ENCODE results near the gene PDCL3. TPM values are rescaled to one million over a fixed set of nuclear protein-coding genes. Genes with fewer than 3 reads are reported as not detected.

PDCL3 gene
- total RNA-seq, 1 experiment from 2014 or later = 22.7 TPM

- Histone ChIP-seq H2AFZ (no peak overlapping the region), H3K4me3 (no peak overlapping the region), H3K79me2 (ENCODE audit: low read depth) (no peaks in the 10 kb centered on the region), H3K4me2 (no peak overlapping the region), H3K9me3 (ENCODE audit: insufficient read depth, low read depth) (no peaks in the 10 kb centered on the region), H4K20me1 (ENCODE audit: insufficient read depth) (no peaks in the 10 kb centered on the region), H3F3A (ENCODE audit: insufficient read depth, low read depth) (no peaks in the 10 kb centered on the region; the same call in 1 of the 2 replicates), H3K9me2 (ENCODE audit: insufficient read depth) (no peaks in the 10 kb centered on the region), H3K36me3 (ENCODE audit: low read depth) (no peaks in the 10 kb centered on the region), H3K4me1 (replicated peaks; ENCODE audit: insufficient read depth) (peaks cover 8% of the 10 kb centered on the region; the same call in 1 of the 2 replicates), H3K27me3 (ENCODE audit: insufficient read depth, low read depth) (no peaks in the 10 kb centered on the region), H3K27ac (no peak overlapping the region)
- CTCF ChIA-PET = no interaction called here
- intact Hi-C loops (cut with micrococcal nuclease; ENCODE audit: unreplicated experiment) = no loop called here
- no TSS peak for BruUV-seq (replicated peaks)
- TF ChIP-seq CTCF (conservative IDR thresholded peaks at IDR 0.05) = no peak
- TF ChIP-seq EZH2 (IDR thresholded peaks at IDR 0.05; ENCODE audit: low read depth) = no peak
- POLR2A ChIA-PET (ENCODE audit: unreplicated experiment) = interaction anchor here (0.6 kb wide), 1 partner anchor 421 kb away, joined by 5 read pairs; no protein-coding TSS in a partner anchor
- DNase-seq = no peak
Observed at GRCh38 chr2:100592226-100592625, 29.4 kb downstream of the PDCL3 start.

GRCh38 chr2:100596465-100596864 is 33.7 kb downstream of the PDCL3 start:
- intact Hi-C loops (cut with micrococcal nuclease; ENCODE audit: unreplicated experiment) = loop anchor here (5.0 kb wide), 1 partner anchor 746 kb away; no protein-coding TSS in a partner anchor
- H3K79me2 ChIP-seq (ENCODE audit: low read depth) = no peaks in the 10 kb centered on the region
- H3K9me2 ChIP-seq (ENCODE audit: insufficient read depth) = no peaks in the 10 kb centered on the region
- POLR2A ChIA-PET (ENCODE audit: unreplicated experiment) = no interaction called here
- H3K4me2 ChIP-seq = no peak overlapping the region
- no peak for DNase-seq
- no peaks in the 10 kb centered on the region for H3K27me3 ChIP-seq (ENCODE audit: insufficient read depth, low read depth)
- H3K4me3 ChIP-seq = no peak overlapping the region
- no peak for TF ChIP-seq EZH2 (IDR thresholded peaks at IDR 0.05; ENCODE audit: low read depth)
- H3K36me3 ChIP-seq (ENCODE audit: low read depth) = no peaks in the 10 kb centered on the region
- H3K27ac ChIP-seq = no peak overlapping the region
- no TSS peak for BruUV-seq (replicated peaks)
- no peaks in the 10 kb centered on the region for H3F3A ChIP-seq (ENCODE audit: insufficient read depth, low read depth)
- CTCF ChIA-PET = no interaction called here
- no peaks in the 10 kb centered on the region for H3K9me3 ChIP-seq (ENCODE audit: insufficient read depth, low read depth)
- no peak overlapping the region for H2AFZ ChIP-seq
- H4K20me1 ChIP-seq (ENCODE audit: insufficient read depth) = no peaks in the 10 kb centered on the region
- no peaks in the 10 kb centered on the region for H3K4me1 ChIP-seq (replicated peaks; ENCODE audit: insufficient read depth)

GRCh38 chr2:100599566-100599965 is 36.8 kb downstream of the PDCL3 start:
- Histone ChIP-seq H3K4me3 (no peak overlapping the region), H3K27me3 (ENCODE audit: insufficient read depth, low read depth) (no peaks in the 10 kb centered on the region), H3K4me1 (replicated peaks; ENCODE audit: insufficient read depth) (no peaks in the 10 kb centered on the region), H4K20me1 (ENCODE audit: insufficient read depth) (no peaks in the 10 kb centered on the region), H3F3A (ENCODE audit: insufficient read depth, low read depth) (no peaks in the 10 kb centered on the region), H3K9me3 (ENCODE audit: insufficient read depth, low read depth) (no peaks in the 10 kb centered on the region), H3K36me3 (ENCODE audit: low read depth) (no peaks in the 10 kb centered on the region), H3K4me2 (no peak overlapping the region), H3K9me2 (ENCODE audit: insufficient read depth) (no peaks in the 10 kb centered on the region), H2AFZ (no peak overlapping the region), H3K27ac (no peak overlapping the region), H3K79me2 (ENCODE audit: low read depth) (no peaks in the 10 kb centered on the region)
- no peak for DNase-seq
- TF ChIP-seq EZH2 (IDR thresholded peaks at IDR 0.05; ENCODE audit: low read depth) = no peak
- TF ChIP-seq CTCF (conservative IDR thresholded peaks at IDR 0.05) = no peak
- no TSS peak for BruUV-seq (replicated peaks)
- ChIA-PET CTCF (no interaction called here), POLR2A (ENCODE audit: unreplicated experiment) (no interaction called here)
- intact Hi-C loops (cut with micrococcal nuclease; ENCODE audit: unreplicated experiment) = loop anchor here (5.0 kb wide), 1 partner anchor 743 kb away; no protein-coding TSS in a partner anchor

GRCh38 chr2:100601661-100602060 is 38.9 kb downstream of the PDCL3 start:
- intact Hi-C loops (cut with micrococcal nuclease; ENCODE audit: unreplicated experiment) = loop anchor here (10.0 kb wide), 1 partner anchor 603 kb away; no protein-coding TSS in a partner anchor
- CTCF ChIA-PET = no interaction called here
- H3K4me3 ChIP-seq = no peak overlapping the region
- TF ChIP-seq CTCF (conservative IDR thresholded peaks at IDR 0.05) (no peak), EZH2 (IDR thresholded peaks at IDR 0.05; ENCODE audit: low read depth) (no peak)
- POLR2A ChIA-PET (ENCODE audit: unreplicated experiment) = no interaction called here
- no peaks in the 10 kb centered on the region for H3K4me1 ChIP-seq (replicated peaks; ENCODE audit: insufficient read depth)
- H3K9me3 ChIP-seq (ENCODE audit: insufficient read depth, low read depth) = no peaks in the 10 kb centered on the region
- H4K20me1 ChIP-seq (ENCODE audit: insufficient read depth) = no peaks in the 10 kb centered on the region
- H2AFZ ChIP-seq = no peak overlapping the region
- H3K4me2 ChIP-seq = no peak overlapping the region
- H3K79me2 ChIP-seq (ENCODE audit: low read depth) = no peaks in the 10 kb centered on the region
- H3K9me2 ChIP-seq (ENCODE audit: insufficient read depth) = no peaks in the 10 kb centered on the region
- no TSS peak for BruUV-seq (replicated peaks)
- no peaks in the 10 kb centered on the region for H3K36me3 ChIP-seq (ENCODE audit: low read depth)
- peaks cover 5% of the 10 kb centered on the region; the same call in 1 of the 2 replicates for H3F3A ChIP-seq (ENCODE audit: insufficient read depth, low read depth)
- H3K27me3 ChIP-seq (ENCODE audit: insufficient read depth, low read depth) = no peaks in the 10 kb centered on the region
- H3K27ac ChIP-seq = no peak overlapping the region
- no peak for DNase-seq
